Activated CD8-positive, alpha-beta T cell treated with anti-CD3 and anti-CD28 coated beads, Interleukin-2, amount 10 ng/mL, durations not matched to agents 7 days and 5 days (primary cell): ENCODE data around the gene FYTTD1. TPM values are rescaled to one million over a fixed set of nuclear protein-coding genes. Genes with fewer than 3 reads are reported as not detected.
A peak's percentile ranks its signal among the peaks of the same experiment; 100 is the strongest.

ENCODE experiments used
- ATAC-seq: fragments of 150-1000 bp; cut with Tn5 transposase; one replicate; pipeline ENCODE4 v1.10.0; 2021; ENCODE audit warnings: moderate library complexity
- CTCF ChIA-PET: fragments of 350-600 bp; sonication (Branson Sonifier 250); formaldehyde crosslinking; loops from one replicate; lab custom pipeline; 2021; ENCODE audit warnings: antibody characterized with exemption; lab: Charles Lee
- POLR2A ChIA-PET: fragments of 350-600 bp; sonication (Branson Sonifier 250); formaldehyde crosslinking; loops from one replicate; lab custom pipeline; 2021; ENCODE audit warnings: antibody characterized with exemption; lab: Charles Lee
- DNase-seq: peaks from one replicate; pipeline ENCODE4 v3.0.0-alpha.2; 2020
- H3K27ac Mint-ChIP-seq: one replicate; pipeline ENCODE4 v1.8.0; 2021; ENCODE audit warnings: mild to moderate bottlenecking, mixed read lengths
- H3K27me3 Mint-ChIP-seq: one replicate; pipeline ENCODE4 v1.8.0; 2021; ENCODE audit warnings: low read depth, mixed read lengths
- H3K36me3 Mint-ChIP-seq: one replicate; pipeline ENCODE4 v1.8.0; 2021; ENCODE audit warnings: low read depth, mixed read lengths
- H3K4me1 Mint-ChIP-seq: one replicate; pipeline ENCODE4 v1.8.0; 2021; ENCODE audit warnings: low read depth, mixed read lengths
- H3K4me3 Mint-ChIP-seq: one replicate; pipeline ENCODE4 v1.8.0; 2021; ENCODE audit warnings: mild to moderate bottlenecking, mixed read lengths
- H3K9me3 Mint-ChIP-seq: one replicate; pipeline ENCODE4 v1.8.0; 2022; ENCODE audit warnings: mixed read lengths; ENCODE audit not compliant: insufficient read depth
- total RNA-seq, 2 experiments: library from RNA; stranded (reverse); gene quantifications; one replicate each; pipeline ENCODE4 v1.2.3, GENCODE V29; 2021

Gene FYTTD1
- total RNA-seq, 2 experiments from 2014 or later: 38.4 to 41.8 TPM

DNA sequence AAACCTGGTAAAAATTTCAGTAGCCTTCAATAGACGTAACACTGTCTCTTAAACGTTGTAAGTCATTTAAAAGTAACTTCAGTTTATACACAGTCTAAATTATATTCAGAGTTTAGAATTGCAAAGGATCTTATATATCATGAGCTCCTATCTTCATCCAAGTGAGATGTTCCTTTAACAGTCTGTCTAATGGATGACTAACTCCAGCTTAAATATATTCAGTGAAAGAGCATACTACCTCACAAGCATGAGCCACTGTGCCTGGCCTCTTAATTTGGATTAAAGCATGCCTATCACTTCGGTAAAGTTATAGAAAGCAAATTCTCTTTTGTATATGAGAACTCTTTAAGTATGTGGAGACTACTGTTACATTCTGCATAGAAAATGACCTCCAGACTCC is 7.0 kb downstream of the FYTTD1 start:
- Mint-ChIP-seq H3K9me3 (no peaks in the 10 kb centered on the region), H3K4me1 (peaks cover 27% of the 10 kb centered on the region), H3K36me3 (peaks cover 7% of the 10 kb centered on the region), H3K27ac (no peak overlapping the region), H3K27me3 (no peaks in the 10 kb centered on the region), H3K4me3 (no peak overlapping the region)
- ATAC-seq: no peak
- ChIA-PET POLR2A (interaction anchor here (1.0 kb wide), 1 partner anchor 34 kb away, joined by 6 read pairs; the partner anchor contains the start of gene LRCH3), CTCF (interaction anchor here (0.9 kb wide), 2 partner anchors 47 to 91 kb away, joined by 3 to 4 read pairs; no protein-coding TSS in a partner anchor)
- no peak for DNase-seq

DNA sequence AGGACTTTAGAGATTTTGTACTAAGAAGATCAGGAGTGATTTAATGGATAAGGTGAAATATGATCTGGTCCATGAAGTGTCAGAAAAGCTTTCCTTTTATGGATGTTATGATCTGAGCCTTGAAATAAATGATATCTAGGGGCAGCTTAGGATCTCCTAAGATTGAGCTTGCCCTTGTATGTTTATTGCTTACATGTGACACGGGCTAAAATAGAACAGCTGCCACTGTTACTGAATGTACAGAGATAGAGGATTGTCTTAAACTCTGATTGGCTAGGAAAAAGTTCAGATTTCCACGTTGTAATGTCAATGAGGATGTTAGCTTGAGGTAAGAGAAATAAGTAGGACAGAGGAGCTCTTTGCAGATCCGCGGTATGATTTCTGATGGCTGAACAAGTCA is 8.8 kb downstream of the FYTTD1 start:
- H3K27me3 Mint-ChIP-seq: no peaks in the 10 kb centered on the region
- no peak for DNase-seq
- ChIA-PET POLR2A (no interaction called here), CTCF (no interaction called here)
- H3K27ac Mint-ChIP-seq: no peak overlapping the region
- no peak for ATAC-seq
- no peaks in the 10 kb centered on the region for H3K9me3 Mint-ChIP-seq
- peaks cover 9% of the 10 kb centered on the region for H3K36me3 Mint-ChIP-seq
- H3K4me3 Mint-ChIP-seq: no peak overlapping the region
- H3K4me1 Mint-ChIP-seq: peaks cover 14% of the 10 kb centered on the region

- ATAC-seq: no peak
- CTCF ChIA-PET: no interaction called here
- H3K27me3 Mint-ChIP-seq: no peaks in the 10 kb centered on the region
These were observed 12.1 kb downstream of the FYTTD1 start for GRCh38 chr3:197761784-197762183.

DNA sequence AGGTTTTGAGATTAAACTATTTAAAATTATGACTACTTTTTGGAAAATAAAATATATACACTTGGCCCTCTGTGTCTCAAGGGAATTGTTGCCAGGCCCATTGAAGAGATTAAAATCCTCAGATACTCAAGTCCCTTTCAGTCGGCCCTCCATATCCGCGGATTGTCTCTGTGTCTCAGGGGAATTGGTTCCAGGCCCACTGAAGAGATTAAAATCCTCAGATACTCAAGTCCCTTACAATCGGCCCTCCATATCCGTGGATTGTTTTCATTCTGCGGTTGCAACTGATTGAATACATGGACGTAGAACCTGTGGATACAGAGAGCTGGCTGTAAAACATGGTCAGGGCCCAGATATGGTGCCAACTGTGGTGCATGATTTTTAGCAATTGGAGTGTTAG is 25.6 kb downstream of the FYTTD1 start:
- Mint-ChIP-seq H3K9me3 (no peaks in the 10 kb centered on the region), H3K4me1 (no peaks in the 10 kb centered on the region), H3K27me3 (no peaks in the 10 kb centered on the region), H3K36me3 (peaks cover 38% of the 10 kb centered on the region), H3K27ac (no peak overlapping the region), H3K4me3 (no peak overlapping the region)
- ATAC-seq (no peak), DNase-seq (no peak)
- POLR2A ChIA-PET: no interaction called here
- CTCF ChIA-PET: interaction anchor here (1.0 kb wide), 2 partner anchors 21 to 176 kb away, joined by 3 read pairs; no protein-coding TSS in a partner anchor

More at GRCh38 chr3:197761784-197762183, 12.1 kb downstream of the FYTTD1 start:
- H3K27ac Mint-ChIP-seq: no peak overlapping the region
- peaks cover 12% of the 10 kb centered on the region for H3K36me3 Mint-ChIP-seq
- no peaks in the 10 kb centered on the region for H3K9me3 Mint-ChIP-seq
- H3K4me1 Mint-ChIP-seq: no peaks in the 10 kb centered on the region
- POLR2A ChIA-PET: no interaction called here
- no peak for DNase-seq
- H3K4me3 Mint-ChIP-seq: no peak overlapping the region

DNA sequence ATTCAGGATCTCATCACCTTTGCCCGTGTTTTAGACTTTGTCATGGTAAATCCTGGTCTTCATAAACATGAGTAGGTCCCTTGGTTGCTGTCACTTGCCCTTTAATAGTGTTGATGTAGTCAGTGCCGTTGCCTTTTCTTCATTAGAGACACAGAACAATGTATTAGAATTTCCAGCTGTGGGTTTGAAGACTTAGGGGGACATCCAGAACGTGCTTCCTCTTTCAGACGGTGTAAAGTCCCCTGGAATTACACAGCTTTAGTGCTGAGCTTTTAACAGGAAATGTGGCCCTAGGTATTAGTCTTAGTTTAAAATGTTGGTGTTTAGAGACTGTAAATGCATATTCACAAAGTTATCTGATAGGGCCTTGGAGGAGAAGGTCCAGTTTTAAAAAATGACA is 32.5 kb downstream of the FYTTD1 start:
- no peak overlapping the region for H3K27ac Mint-ChIP-seq

GRCh38 chr3:197784019-197784585 is 34.4 kb downstream of the FYTTD1 start:
- ChIA-PET POLR2A (no interaction called here), CTCF (interaction anchor here (1.4 kb wide), 1 partner anchor 122 kb away, joined by 4 read pairs; no protein-coding TSS in a partner anchor)
- H3K4me3 Mint-ChIP-seq: no peak overlapping the region
- no peak for ATAC-seq
- DNase-seq: no peak
- no peaks in the 10 kb centered on the region for H3K27me3 Mint-ChIP-seq
- H3K4me1 Mint-ChIP-seq: no peaks in the 10 kb centered on the region
- no peaks in the 10 kb centered on the region for H3K9me3 Mint-ChIP-seq
- H3K27ac Mint-ChIP-seq: no peak overlapping the region
- peaks cover 28% of the 10 kb centered on the region for H3K36me3 Mint-ChIP-seq

More for the DNA sequence above, 32.5 kb downstream of the FYTTD1 start:
- Mint-ChIP-seq H3K4me1 (no peaks in the 10 kb centered on the region), H3K27me3 (no peaks in the 10 kb centered on the region), H3K4me3 (no peak overlapping the region), H3K9me3 (no peaks in the 10 kb centered on the region), H3K36me3 (peaks cover 33% of the 10 kb centered on the region)
- POLR2A ChIA-PET: no interaction called here
- DNase-seq (no peak), ATAC-seq (no peak)
- CTCF ChIA-PET: no interaction called here

- Mint-ChIP-seq H3K4me3 (no peak overlapping the region), H3K36me3 (peaks cover 17% of the 10 kb centered on the region), H3K27me3 (no peaks in the 10 kb centered on the region), H3K27ac (no peak overlapping the region), H3K9me3 (no peaks in the 10 kb centered on the region), H3K4me1 (peaks cover 10% of the 10 kb centered on the region)
- ATAC-seq (no peak), DNase-seq (no peak)
- CTCF ChIA-PET: interaction anchor here (0.7 to 1.1 kb wide), 3 partner anchors 11 to 328 kb away, joined by 3 read pairs; no protein-coding TSS in a partner anchor
- POLR2A ChIA-PET: no interaction called here
These were observed 37.7 kb downstream of the FYTTD1 start for GRCh38 chr3:197787412-197787811.

- ATAC-seq (no peak), DNase-seq (no peak)
- Mint-ChIP-seq H3K4me1 (peaks cover 27% of the 10 kb centered on the region), H3K4me3 (no peak overlapping the region), H3K27me3 (no peaks in the 10 kb centered on the region), H3K27ac (no peak overlapping the region), H3K9me3 (no peaks in the 10 kb centered on the region), H3K36me3 (peaks cover 12% of the 10 kb centered on the region)
- ChIA-PET CTCF (interaction anchor here (0.8 to 1.3 kb wide), 3 partner anchors 12 to 89 kb away, joined by 3 read pairs; no protein-coding TSS in a partner anchor), POLR2A (no interaction called here)
These were observed 39.6 kb downstream of the FYTTD1 start for GRCh38 chr3:197789309-197789708.

DNA sequence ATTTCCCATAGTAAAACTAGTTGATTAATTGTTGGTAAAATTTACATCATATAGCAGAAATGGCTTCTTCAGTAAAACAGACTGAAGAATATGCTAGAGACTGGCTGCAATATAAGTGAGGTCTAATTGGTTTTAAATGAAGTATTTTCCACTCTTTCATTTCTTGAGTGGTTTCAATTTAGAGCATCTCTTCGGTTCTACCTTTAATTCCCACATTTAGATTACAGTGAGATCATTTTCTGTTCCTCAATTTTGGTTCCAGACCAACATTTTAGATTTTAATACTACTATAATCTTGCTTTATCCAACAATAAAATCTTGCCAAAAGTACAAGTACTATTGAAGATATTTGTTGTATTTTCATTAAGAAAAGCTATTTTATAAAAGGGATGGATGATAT is 40.4 kb downstream of the FYTTD1 start:
- H3K4me1 Mint-ChIP-seq: peaks cover 32% of the 10 kb centered on the region
- H3K27me3 Mint-ChIP-seq: no peaks in the 10 kb centered on the region
- POLR2A ChIA-PET: interaction anchor here (1.2 to 3.1 kb wide), 5 partner anchors 11 to 77 kb away, joined by 4 to 24 read pairs (median 6); no protein-coding TSS in a partner anchor
- no peak for ATAC-seq
- H3K27ac Mint-ChIP-seq: peak overlapping the region; percentile 98
- peaks cover 10% of the 10 kb centered on the region for H3K36me3 Mint-ChIP-seq
- DNase-seq: no peak
- H3K9me3 Mint-ChIP-seq: no peaks in the 10 kb centered on the region
- peak overlapping the region; percentile 87 for H3K4me3 Mint-ChIP-seq
- CTCF ChIA-PET: interaction anchor here (1.2 kb wide), 2 partner anchors 39 to 88 kb away, joined by 3 read pairs; no protein-coding TSS in a partner anchor

DNA sequence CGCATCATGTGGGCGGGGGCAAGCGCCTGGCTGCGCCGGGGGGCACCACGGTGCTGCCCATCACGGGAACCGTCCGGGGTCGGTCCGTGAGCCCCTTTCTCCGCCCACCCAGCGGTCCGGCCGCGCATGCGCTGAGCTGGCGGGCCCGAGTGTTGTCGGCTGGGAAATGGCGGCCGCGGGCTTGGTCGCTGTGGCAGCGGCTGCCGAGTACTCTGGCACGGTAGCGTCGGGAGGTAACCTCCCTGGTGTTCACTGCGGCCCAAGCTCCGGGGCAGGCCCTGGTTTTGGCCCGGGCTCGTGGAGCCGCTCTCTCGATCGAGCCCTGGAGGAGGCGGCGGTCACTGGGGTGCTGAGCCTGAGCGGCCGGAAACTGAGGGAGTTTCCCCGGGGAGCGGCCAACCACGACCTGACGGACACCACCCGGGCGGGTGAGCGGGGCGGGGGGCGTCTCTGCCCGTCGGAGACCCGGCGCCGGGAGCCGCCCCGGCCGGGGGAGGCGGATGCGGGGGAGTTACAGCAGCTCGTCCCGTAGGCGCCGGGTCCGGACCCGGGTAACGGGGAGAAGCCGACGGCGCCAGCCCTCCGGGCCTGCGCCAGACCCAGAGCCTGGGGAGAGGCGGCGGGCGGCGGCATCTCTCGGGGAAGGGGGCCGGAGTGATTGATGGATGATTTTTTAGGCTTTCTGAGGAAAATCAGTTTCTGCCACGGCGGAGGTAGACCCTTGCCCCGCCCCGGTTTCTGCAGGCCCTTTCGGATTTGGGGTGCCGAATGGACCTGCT is 41.6 kb downstream of the FYTTD1 start, which contains the start of gene LRCH3:
Gene LRCH3, plus strand, starts transcription at position 142 of the 779 bp plus-strand sequence. Its CDS starts 25 bp downstream, at position 167.
- DNase-seq (peak; percentile 87), ATAC-seq (peak; percentile 82)
- ChIA-PET POLR2A (interaction anchor here (0.7 to 3.1 kb wide), 15 partner anchors 8 to 78 kb away, joined by 3 to 24 read pairs (median 6); partner anchors contain the start of genes FYTTD1 and RUBCN), CTCF (interaction anchor here (0.7 to 1.3 kb wide), 5 partner anchors 10 to 192 kb away, joined by 3 to 6 read pairs (median 3); partner anchors contain the start of gene FYTTD1)
- peak within 1 kb of the TSS; percentile 98 for H3K27ac Mint-ChIP-seq
- peaks cover 13% of the 10 kb centered on the region for H3K36me3 Mint-ChIP-seq
- peak within 1 kb of the TSS; percentile 87 for H3K4me3 Mint-ChIP-seq
- H3K9me3 Mint-ChIP-seq: no peaks in the 10 kb centered on the region
- H3K27me3 Mint-ChIP-seq: no peaks in the 10 kb centered on the region
- H3K4me1 Mint-ChIP-seq: peaks cover 40% of the 10 kb centered on the region

GRCh38 chr3:197791892-197792647 is 42.4 kb downstream of the FYTTD1 start:
- POLR2A ChIA-PET: interaction anchor here (0.6 to 3.1 kb wide), 11 partner anchors 9 to 79 kb away, joined by 3 to 24 read pairs (median 7); partner anchors contain the start of genes FYTTD1 and RUBCN

More at GRCh38 chr3:197791892-197792647, 42.4 kb downstream of the FYTTD1 start:
- peak; percentile 47 for ATAC-seq
- CTCF ChIA-PET: interaction anchor here (0.7 to 3.0 kb wide), 4 partner anchors 9 to 114 kb away, joined by 3 to 11 read pairs (median 5); partner anchors contain the start of gene FYTTD1
- peaks cover 46% of the 10 kb centered on the region for H3K4me1 Mint-ChIP-seq
- peak overlapping the region; percentile 87 for H3K4me3 Mint-ChIP-seq
- H3K36me3 Mint-ChIP-seq: peaks cover 13% of the 10 kb centered on the region
- H3K27ac Mint-ChIP-seq: peak overlapping the region; percentile 94
- H3K9me3 Mint-ChIP-seq: no peaks in the 10 kb centered on the region
- peak; percentile 59 for DNase-seq
- H3K27me3 Mint-ChIP-seq: no peaks in the 10 kb centered on the region
